GM18508 (cell line): ENCODE results near the gene IRF4.
"Not testable (repeated sequence)": the region's sequence is repeated elsewhere in the genome, so short reads cannot be mapped to it uniquely, and the experiment has no call there.

Experiments
- ATAC-seq: cut with Tn5 transposase; IDR thresholded peaks from one replicate; pipeline ENCODE4 v1.9.1; 2021; ENCODE audit warnings: moderate number of reproducible peaks; ENCODE audit not compliant: insufficient read depth, unreplicated experiment

Gene IRF4

GRCh38 chr6:364609-365540 is 26.7 kb upstream of the IRF4 start:
- peak; percentile 38 for ATAC-seq

GRCh38 chr6:365835-366234 is 25.7 kb upstream of the IRF4 start:
- ATAC-seq, result no peak

GRCh38 chr6:366389-367297 is 24.9 kb upstream of the IRF4 start:
- no peak for ATAC-seq

- no peak for ATAC-seq
These were observed 24.2 kb upstream of the IRF4 start for GRCh38 chr6:367298-367794.

GRCh38 chr6:367891-368630 is 23.5 kb upstream of the IRF4 start:
- no peak for ATAC-seq

GRCh38 chr6:369559-370431 is 21.8 kb upstream of the IRF4 start:
- no peak for ATAC-seq

- no peak for ATAC-seq
These were observed 21.0 kb upstream of the IRF4 start for GRCh38 chr6:370555-370954.

- not testable (repeated sequence) for ATAC-seq
These were observed 19.7 kb upstream of the IRF4 start for GRCh38 chr6:371851-372250.

- ATAC-seq, result no peak
These were observed 19.1 kb upstream of the IRF4 start for GRCh38 chr6:372336-372911.

- no peak for ATAC-seq
These were observed 18.5 kb upstream of the IRF4 start for GRCh38 chr6:373031-373430.

GRCh38 chr6:373773-374724 is 17.5 kb upstream of the IRF4 start:
- no peak for ATAC-seq

- no peak for ATAC-seq
These were observed 16.6 kb upstream of the IRF4 start for GRCh38 chr6:374956-375355.

GRCh38 chr6:376827-377640 is 14.5 kb upstream of the IRF4 start:
- no peak for ATAC-seq

GRCh38 chr6:377641-378020 is 13.9 kb upstream of the IRF4 start:
- not testable (repeated sequence) for ATAC-seq

GRCh38 chr6:378090-378957 is 13.2 kb upstream of the IRF4 start:
- no peak for ATAC-seq

GRCh38 chr6:378958-379409 is 12.6 kb upstream of the IRF4 start:
- ATAC-seq, result no peak
